DND-41 (cell line): ENCODE data around the gene GFI1.

Experiments used
- CTCF ChIP-seq: IDR thresholded peaks from 2 replicates; pipeline ENCODE4 v1.5.1; 2012; ENCODE audit warnings: borderline replicate concordance, low read length, moderate library complexity, mild to moderate bottlenecking; ENCODE audit not compliant: poor library complexity, severe bottlenecking; ENCODE audit errors: extremely low read depth
- EZH2 ChIP-seq: IDR thresholded peaks from 3 replicates; pipeline ENCODE4 v1.6.1; 2012; ENCODE audit warnings: borderline replicate concordance, low read depth, mild to moderate bottlenecking, moderate library complexity, low read length, inconsistent platforms; ENCODE audit not compliant: severe bottlenecking

- TF ChIP-seq CTCF: no peak
- no peak for TF ChIP-seq EZH2
These were observed 24.8 kb upstream of the GFI1 start for GRCh38 chr1:92511541-92511940.
